Gastroesophageal sphincter (tissue), 3 donors: ENCODE results near the gene ARHGAP26.
A peak's percentile ranks its signal among the peaks of the same experiment; 100 is the strongest.

Experiments
- CTCF ChIP-seq, 4 experiments: fragments of 200-600 bp in 2 of 4; fragments of 450-650 bp in 2 of 4; sonication (generic) in 1 of 4; IDR thresholded peaks; one replicate each; pipeline ENCODE4 v1.5.1; 2017 to 2019; ENCODE audit warnings: antibody characterized with exemption in 4 of 4, mild to moderate bottlenecking in 2 of 4, moderate library complexity in 2 of 4
- EP300 ChIP-seq: sonication (generic); formaldehyde crosslinking; IDR thresholded peaks from one replicate; pipeline ENCODE4 v1.6.1; 2017; ENCODE audit warnings: antibody characterized with exemption, mild to moderate bottlenecking
- POLR2A ChIP-seq, 2 donors: fragments of 450-650 bp; IDR thresholded peaks; one replicate each; pipeline ENCODE4 v1.6.1; 2017; ENCODE audit warnings: antibody characterized with exemption in 2 of 2, mild to moderate bottlenecking in 2 of 2, moderate library complexity in 1 of 2

- TF ChIP-seq EP300 (no peak), POLR2A (IDR thresholded peaks at IDR 0.05) (no peak), CTCF (IDR thresholded peaks at IDR 0.05) (peak in 1 of 4 experiments; percentile 26)
Measured at GRCh38 chr5:142924135-142924883, 154.1 kb downstream of the ARHGAP26 start.
